Measurements from ENCODE around the gene MYO5A.

- TF ChIP-seq CTCF (IDR thresholded peaks at IDR 0.05; ENCODE audit: insufficient read depth, low read length) (no peak), POLR2AphosphoS5 (IDR thresholded peaks at IDR 0.05; ENCODE audit: low read depth) (no peak), SPI1 (IDR thresholded peaks at IDR 0.05; ENCODE audit: borderline replicate concordance, low read depth) (no peak)
These were observed 199.5 kb downstream of the MYO5A start for GRCh38 chr15:52329150-52329549.
